GM12873 (cell line): ENCODE measurements around the gene DOCK3.

Experiments
- TF ChIP-seq, protein P1 (sequence below): IDR thresholded peaks from 2 replicates; pipeline ENCODE4 v1.5.1; 2012; ENCODE audit warnings: low read depth, mild to moderate bottlenecking, moderate library complexity, low read length, control low read depth; ENCODE audit not compliant: insufficient read depth; ENCODE audit errors: missing control alignments

DOCK3 gene

DNA sequence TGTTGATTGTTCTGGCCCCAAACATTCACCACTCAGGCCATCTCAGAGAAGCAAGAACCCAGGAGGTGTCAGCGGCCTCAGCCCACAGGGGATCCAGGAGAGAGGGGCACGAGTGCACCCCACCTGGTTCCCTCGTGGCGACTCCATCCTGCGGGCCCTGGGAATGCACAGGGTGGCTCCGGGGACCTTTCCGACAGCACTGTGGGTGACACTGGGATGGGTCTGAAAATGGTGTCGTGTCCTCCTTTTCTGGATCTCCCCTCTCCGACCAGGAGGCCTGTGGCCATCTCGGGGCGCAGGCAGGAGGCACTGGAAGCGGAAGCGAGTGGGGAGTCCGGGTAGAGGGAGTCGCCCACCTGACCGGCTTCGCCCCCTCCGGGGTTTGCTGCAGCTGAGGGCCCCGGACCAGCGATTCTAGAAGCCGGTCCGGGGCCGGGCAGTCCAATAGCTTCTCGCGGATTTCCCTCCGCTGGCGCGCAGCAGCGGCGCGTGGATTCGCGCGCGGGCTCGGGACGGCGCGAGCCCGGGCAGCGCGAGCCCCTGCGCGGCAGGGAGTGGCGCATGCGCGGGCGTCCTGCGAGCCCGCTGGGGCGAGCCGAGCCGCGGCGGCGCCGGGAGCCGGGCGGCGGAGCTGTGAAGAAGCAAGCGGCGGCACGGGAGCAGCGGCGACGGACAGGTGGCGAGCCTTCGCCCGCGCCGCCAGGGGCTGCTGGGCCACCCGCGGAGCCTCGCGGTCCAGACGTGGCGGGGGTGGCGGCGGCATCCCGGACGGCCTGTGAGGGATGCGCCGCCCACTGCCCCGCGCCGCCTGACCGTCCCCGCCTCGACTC is at the start of gene DOCK3:
TSS of gene DOCK3 (plus strand) at position 579 of the 830 bp plus-strand sequence. CDS start 337 bp downstream, outside the sequence.
- TF ChIP-seq, protein P1, sequence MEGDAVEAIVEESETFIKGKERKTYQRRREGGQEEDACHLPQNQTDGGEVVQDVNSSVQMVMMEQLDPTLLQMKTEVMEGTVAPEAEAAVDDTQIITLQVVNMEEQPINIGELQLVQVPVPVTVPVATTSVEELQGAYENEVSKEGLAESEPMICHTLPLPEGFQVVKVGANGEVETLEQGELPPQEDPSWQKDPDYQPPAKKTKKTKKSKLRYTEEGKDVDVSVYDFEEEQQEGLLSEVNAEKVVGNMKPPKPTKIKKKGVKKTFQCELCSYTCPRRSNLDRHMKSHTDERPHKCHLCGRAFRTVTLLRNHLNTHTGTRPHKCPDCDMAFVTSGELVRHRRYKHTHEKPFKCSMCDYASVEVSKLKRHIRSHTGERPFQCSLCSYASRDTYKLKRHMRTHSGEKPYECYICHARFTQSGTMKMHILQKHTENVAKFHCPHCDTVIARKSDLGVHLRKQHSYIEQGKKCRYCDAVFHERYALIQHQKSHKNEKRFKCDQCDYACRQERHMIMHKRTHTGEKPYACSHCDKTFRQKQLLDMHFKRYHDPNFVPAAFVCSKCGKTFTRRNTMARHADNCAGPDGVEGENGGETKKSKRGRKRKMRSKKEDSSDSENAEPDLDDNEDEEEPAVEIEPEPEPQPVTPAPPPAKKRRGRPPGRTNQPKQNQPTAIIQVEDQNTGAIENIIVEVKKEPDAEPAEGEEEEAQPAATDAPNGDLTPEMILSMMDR: no peak

DNA sequence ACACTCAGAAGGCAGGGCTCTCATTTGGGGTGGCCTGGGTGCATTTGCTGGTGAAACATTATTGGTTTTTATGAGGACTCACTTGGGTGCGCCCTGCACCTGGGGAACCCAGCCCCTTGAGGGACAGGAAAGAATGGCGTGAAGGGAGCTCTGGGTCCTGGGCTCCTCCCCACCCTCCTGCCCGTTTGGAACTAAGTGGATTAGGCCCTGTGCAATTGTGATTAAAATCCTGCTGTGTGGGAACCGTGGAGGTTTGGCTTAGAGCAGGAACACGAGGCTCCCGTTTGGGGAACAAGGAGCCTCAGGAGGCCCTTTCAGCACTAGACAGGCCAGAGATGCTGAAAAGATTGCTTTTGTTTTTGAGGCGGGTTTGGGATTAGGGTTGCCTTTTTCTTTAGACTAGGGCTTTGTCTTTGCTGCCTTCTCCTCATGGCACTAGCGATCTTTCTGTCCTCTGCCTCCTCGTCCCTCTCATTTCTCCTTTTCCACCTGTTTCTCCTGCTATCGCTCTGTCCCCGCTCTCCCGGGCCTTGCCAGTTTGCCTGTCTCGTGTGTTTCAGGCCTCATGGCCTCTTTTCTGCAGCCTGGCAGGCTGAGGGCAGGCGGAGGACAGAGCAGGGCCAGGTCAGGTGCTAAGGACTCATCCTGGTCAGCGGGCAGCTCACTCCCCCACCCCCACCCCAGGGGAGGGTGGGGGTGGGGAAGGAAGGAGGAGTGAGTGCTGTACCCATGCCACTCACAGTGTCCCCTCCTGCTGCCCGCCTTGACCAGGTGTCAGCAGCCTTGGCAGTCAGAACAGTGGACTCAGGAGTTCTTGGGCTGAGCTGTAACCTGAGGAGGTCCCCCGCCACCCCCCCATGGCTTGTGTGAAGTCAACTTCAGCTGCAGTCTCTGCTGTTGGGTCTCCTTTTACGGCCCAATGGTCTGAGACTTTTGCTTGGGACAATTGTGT is 49.2 kb upstream of the DOCK3 start:
- TF ChIP-seq, protein P1: no peak

- TF ChIP-seq, protein P1: no peak
These were observed 48.3 kb upstream of the DOCK3 start for GRCh38 chr3:50626401-50626800.

- TF ChIP-seq, protein P1: peak; percentile 42
These were observed 47.2 kb upstream of the DOCK3 start for GRCh38 chr3:50627407-50628051.

GRCh38 chr3:50628601-50629000 is 46.1 kb upstream of the DOCK3 start:
- TF ChIP-seq, protein P1: no peak

DNA sequence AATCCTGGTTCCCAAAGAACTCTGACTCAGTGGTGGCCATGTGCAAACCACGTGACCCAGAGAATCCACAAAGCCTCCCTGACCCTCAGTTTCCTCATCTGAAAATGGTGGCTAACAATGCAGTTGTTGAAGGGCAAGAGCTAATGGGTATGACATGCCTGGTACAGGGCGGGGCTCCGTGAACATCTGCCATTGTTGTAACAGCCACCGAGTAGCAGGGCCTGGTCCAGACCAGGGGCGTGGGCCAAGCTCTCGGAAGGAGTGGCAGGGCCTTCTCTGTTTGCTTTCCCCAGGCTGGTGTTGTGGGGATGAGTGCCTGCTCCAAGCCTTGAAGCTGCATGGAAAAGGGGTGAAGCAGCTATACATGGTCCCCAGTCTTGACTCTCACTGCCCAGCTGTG is 44.3 kb upstream of the DOCK3 start:
- TF ChIP-seq, protein P1: no peak
